HK-2 (cell line): Measurements from ENCODE around the gene MMP17.
A peak's percentile ranks its signal among the peaks of the same experiment; 100 is the strongest.

Source experiments
- DNase-seq: peaks from one replicate; pipeline ENCODE4 v3.0.0-alpha.2; 2018; ENCODE audit not compliant: unreplicated experiment

MMP17 gene

GRCh38 chr12:131830914-131831571 lies 2.9 kb downstream of the MMP17 start:
- peak; percentile 38 for DNase-seq

DNA sequence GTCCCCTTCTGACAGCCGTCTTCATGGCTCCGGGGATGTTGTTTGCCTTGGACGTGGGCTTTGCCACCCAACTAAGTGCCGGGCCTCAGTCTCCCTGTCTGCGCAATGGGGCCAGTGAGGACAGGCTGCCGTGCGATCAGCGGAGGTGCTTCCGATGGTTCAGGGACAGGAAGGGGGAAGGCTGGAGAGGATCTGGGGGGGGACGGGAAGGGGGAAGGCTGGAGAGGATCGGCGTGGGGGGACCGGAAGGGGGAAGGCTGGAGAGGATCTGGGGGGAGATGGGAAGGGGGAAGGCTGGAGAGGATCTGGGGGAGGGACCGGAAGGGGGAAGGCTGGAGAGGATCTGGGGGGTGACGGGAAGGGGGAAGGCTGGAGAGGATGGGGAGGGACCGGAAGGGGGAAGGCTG lies 3.4 kb downstream of the MMP17 start:
- no peak for DNase-seq

- DNase-seq: no peak
These were observed 4.4 kb downstream of the MMP17 start for GRCh38 chr12:131832321-131833231.

DNA sequence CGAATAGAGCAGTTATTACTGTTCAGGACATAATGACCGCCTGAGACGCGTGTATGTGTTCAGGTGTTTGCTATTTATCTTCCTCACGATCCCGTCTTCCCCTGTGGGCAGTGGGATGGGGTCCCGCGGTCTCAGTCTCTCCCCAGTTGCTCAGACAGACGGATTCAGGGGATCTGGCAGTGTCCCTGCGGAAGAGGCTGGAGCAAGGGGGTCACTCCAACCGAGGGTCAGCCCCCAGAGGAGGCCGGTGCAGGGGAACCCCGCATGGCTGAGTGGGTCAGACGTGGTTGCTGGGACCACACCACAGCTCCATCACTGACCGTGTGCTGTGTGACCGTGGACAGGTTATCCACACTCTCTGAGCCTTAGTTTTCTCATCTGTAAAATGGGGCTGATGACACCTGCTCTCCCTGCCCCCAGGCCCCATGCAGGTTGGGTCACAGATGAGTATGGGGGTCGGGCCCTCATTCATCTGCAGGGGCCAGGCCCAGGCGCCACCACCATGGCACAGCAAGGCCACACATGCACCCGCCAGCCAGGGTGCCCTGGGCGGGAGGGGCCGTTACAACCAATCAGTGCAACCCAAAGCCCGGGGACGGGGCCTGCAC lies 5.2 kb downstream of the MMP17 start:
- DNase-seq: no peak

DNA sequence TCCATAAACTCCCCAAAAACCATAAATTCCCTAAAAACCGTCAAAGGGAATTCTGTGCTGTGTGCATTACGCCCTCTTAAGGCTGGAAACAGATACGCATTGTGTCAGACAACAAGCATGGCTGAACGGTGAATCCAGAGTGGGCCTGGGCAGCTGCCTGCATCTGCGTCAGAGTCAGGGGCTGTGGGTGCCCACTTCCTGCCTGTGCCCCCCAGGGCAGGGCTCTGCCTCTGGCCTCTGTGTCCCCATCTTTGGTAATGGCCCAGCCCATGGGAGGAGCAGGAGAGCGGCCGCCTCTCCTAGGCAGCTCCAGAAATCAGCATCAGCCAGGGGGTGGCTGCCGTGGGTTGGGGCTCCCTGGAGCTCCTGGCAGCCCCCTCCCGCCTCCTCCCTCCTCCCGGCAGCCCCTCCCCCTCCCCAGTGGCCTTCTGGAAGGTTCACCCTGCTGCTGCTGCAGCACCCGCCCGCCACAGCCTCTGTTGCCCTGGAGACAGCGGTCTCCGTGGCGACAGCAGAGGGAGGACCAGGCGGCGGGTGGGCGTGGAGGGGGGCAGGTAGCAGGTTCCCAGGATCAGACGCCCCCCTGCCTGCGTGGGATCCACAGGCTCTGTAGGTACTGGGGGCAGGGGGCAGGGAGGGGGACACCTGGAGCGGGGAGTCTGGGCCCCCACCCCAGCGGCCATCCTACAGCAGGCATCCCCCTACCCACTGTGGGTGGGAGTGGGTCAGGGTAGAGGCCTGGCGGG lies 5.9 kb downstream of the MMP17 start:
- no peak for DNase-seq

GRCh38 chr12:131834798-131835615 lies 6.8 kb downstream of the MMP17 start:
- DNase-seq: no peak

DNA sequence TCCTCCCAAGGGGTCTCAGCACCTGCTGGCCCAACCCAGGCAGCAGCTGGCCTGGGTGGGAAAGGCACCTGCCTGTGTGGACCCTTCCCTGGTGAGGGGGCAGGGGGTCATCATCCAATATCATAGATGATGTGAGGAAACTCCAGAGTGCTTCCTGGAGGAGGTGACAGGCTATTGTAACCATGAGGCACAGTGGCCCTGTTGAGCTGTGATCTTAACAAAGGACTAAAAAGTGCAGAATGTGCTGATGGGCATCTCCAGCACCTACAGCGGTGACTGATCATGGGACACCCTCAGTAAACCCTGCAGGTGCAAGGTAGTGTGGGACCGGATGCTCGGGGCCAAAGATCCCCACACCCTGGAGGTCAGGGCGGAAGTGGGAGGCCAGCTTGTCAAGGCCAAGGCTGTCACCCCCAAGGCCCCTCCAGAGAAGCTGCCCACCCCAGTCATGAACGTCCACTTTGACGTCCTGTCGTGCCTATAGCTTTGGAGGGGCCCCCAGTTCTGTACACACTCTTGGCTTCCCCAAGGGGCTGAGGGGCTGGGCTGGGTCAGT lies 7.5 kb downstream of the MMP17 start:
- no peak for DNase-seq

GRCh38 chr12:131836193-131836592 lies 8.0 kb downstream of the MMP17 start:
- no peak for DNase-seq

DNA sequence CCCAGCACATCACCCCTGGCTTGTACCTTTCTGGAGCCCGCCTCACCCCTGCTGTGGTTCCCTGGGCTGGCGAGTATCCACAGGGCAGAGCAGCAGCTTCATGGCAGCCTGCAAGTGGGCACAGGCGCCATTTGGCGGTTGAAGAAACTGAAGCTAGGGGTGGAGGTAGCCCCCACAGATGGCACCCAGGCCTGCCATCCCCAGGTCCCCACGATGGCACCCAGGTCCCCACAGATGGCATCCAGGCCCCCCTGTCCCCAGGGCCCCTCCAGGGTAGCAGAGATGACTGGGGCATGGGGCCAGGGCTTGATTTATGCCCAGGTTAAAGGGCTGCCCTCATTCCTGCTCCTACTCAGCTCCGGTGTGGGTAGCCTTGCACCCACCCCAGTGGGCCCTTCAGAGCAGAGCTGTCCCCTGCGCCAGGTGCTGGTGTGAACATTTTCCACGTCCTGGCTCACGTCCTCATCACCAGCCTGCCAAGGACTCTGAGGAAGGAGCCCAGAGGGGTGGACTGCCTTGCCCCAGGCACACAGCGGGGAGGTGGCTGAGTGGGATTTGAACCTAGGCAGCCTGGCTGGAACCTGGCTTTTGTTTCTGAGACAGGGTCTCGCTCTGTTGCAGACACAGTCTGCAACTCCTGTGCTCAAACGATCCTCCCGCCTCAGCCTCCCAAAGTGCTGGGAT lies 8.7 kb downstream of the MMP17 start:
- DNase-seq: no peak

DNA sequence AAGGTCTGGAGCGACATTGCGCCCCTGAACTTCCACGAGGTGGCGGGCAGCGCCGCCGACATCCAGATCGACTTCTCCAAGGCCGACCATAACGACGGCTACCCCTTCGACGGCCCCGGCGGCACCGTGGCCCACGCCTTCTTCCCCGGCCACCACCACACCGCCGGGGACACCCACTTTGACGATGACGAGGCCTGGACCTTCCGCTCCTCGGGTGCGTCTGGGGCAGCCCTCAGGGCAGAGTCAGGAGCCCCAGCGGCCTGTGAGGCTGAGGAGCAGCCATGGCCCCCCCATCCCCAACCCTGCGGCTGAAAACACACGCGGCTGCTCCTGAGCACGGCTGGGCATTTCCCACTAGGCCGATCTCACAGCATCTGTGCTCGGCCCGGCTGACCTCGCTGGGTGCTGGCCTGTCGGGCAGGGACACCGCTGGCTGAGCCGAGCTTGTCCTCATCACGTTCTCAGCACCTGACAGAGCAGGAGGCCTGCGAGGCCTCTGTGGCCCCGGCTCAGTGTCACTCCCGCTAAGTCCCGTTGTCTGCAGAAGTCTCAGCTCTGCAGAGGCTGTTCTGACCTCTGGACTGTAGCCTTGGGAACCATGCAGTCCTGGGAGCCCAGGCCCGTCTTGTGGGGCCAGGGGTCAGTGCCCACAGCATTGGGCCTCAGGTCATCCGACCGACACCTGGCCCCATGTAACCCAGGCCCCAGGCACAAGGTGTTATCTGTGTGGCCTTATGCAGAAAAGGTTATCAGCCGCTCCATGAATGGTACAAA lies 12.6 kb downstream of the MMP17 start:
- no peak for DNase-seq

DNA sequence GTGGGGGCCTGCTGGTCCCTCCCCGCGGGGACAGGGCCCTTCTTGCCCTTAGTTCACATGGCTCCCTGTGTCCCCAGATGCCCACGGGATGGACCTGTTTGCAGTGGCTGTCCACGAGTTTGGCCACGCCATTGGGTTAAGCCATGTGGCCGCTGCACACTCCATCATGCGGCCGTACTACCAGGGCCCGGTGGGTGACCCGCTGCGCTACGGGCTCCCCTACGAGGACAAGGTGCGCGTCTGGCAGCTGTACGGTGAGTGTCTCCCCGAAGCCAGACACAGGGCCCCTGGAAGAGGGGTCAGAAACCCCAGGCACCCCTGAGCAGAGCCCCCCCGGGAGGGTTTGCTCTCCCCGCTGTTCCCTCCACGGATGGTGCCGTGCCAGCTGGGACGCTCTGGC lies 13.4 kb downstream of the MMP17 start:
- DNase-seq: no peak

GRCh38 chr12:131842169-131842568 lies 14.0 kb downstream of the MMP17 start:
- no peak for DNase-seq

DNA sequence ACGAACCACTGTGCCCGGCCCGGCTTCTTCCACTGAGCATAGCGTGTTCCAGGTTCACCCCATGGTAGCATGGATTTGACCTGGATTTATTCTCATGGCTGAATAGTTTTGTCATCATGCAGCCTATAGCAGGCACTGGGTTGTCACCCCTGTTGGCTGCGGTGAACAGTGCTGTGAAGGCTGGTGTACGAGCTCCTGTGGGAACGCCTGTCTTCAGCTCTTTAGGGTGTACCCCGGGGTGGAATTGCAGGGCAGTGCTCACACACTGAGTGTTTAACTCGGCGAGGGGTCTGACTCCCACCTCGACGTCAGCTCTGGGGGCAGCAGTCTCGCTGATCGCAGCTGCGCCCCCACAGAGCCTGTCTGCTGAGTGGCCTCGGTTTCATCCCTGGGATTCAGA lies 15.3 kb downstream of the MMP17 start:
- no peak for DNase-seq

GRCh38 chr12:131844140-131844539 lies 15.9 kb downstream of the MMP17 start:
- no peak for DNase-seq

- no peak for DNase-seq
These were observed 16.5 kb downstream of the MMP17 start for GRCh38 chr12:131844656-131845055.

DNA sequence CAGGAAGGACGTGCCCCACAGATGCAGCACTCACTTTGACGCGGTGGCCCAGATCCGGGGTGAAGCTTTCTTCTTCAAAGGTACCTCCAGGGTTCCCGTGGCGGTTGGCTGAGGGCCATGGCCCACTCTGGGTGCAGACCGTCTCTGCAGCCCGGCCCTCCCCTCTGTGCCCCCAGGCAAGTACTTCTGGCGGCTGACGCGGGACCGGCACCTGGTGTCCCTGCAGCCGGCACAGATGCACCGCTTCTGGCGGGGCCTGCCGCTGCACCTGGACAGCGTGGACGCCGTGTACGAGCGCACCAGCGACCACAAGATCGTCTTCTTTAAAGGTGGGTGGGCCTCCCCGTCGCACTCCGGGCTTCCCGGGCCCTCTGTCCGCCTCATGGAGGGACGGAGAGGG lies 16.9 kb downstream of the MMP17 start:
- no peak for DNase-seq

DNA sequence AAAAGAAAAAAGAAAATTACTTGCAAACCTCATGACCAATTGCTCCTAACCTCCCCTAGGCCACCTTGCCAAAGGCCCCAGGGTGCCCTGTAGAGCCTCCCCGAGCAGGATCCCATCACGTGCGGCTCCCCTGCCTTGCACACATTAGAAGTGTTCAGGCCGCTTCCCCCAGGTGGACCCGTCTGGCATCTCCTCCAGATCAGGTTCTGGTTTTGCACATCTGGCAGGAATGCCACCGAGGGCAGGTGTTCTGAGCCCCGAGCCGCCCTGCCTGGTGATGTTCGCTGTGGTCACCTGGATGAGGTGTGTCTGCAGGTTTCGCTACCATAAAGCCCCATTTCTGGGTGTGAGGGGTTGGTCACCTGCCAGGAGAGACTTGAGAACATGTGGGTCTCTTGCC lies 19.3 kb downstream of the MMP17 start:
- DNase-seq: no peak

GRCh38 chr12:131848753-131849152 lies 20.6 kb downstream of the MMP17 start:
- no peak for DNase-seq

DNA sequence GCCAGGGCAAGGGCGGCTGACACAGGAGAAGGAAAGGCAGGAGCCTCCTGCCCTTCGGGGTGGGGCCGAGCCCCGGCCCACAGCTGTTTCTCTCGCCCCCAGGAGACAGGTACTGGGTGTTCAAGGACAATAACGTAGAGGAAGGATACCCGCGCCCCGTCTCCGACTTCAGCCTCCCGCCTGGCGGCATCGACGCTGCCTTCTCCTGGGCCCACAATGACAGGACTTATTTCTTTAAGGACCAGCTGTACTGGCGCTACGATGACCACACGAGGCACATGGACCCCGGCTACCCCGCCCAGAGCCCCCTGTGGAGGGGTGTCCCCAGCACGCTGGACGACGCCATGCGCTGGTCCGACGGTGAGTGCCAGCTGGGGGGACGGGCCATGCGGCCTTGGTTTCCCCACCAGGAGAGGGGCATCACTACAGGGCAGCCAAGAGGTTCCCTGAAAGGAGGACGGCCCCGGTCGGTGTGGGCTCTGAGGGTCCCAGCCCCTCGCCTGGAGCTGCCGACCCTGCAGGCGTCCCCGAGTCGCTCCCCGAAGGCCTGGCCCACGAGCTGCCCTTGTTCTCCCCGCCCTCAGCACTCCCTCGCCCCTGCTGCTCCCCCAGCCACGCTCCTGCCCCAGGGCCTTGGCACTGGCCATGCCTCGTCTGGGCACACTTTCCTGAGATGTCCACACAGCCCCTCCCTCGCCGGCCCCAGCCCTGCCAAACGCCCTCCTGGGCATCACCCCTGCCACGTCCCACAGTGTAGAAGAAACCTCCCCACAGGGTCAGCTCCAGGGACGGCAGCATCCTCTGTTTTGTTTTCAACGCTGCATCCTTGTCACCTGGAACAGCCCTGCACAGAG lies 21.7 kb downstream of the MMP17 start:
- DNase-seq: no peak
